ENCODE data around the gene AP1S3. TPM values are rescaled to one million over a fixed set of nuclear protein-coding genes. Genes with fewer than 3 reads are reported as not detected.

The AP1S3 gene
- total RNA-seq, 1 experiment from 2014 or later: 185 TPM

GRCh38 chr2:223854741-223855140, 17.4 kb upstream of the AP1S3 start:
- H2AFZ ChIP-seq (ENCODE audit: low read depth, low read length, poor library complexity, severe bottlenecking): no peak overlapping the region
- BruUV-seq (replicated peaks): no TSS peak
- no peaks in the 10 kb centered on the region for H3K79me2 ChIP-seq (ENCODE audit: insufficient read depth, low read length)
- RAD21 ChIA-PET (ENCODE audit: low non-redundant PET in 1 of 2, low total read pairs in 2 of 2, uncharacterized antibody in 2 of 2, unreplicated experiment in 2 of 2): no interaction called here
- H3K9ac ChIP-seq (ENCODE audit: low read length): no peak overlapping the region
- H3K9me2 ChIP-seq (ENCODE audit: insufficient read depth): no peaks in the 10 kb centered on the region
- ATAC-seq (no peak), DNase-seq (ENCODE audit: low read depth, low spot score) (no peak)
- POLR2A ChIA-PET: no interaction called here
- intact Hi-C loops (cut with micrococcal nuclease): no loop called here
- no peak overlapping the region for H3K4me3 ChIP-seq (replicated peaks in 1 of 2; ENCODE audit: low read depth in 1 of 2, low read length in 2 of 2)
- H3K4me2 ChIP-seq (ENCODE audit: low read length): no peak overlapping the region
- H3K36me3 ChIP-seq (ENCODE audit: control insufficient read depth in 1 of 2, insufficient read depth in 2 of 2, low read length in 2 of 2): no peaks in the 10 kb centered on the region
- peaks cover 34 to 40% of the 10 kb centered on the region in 2 experiments for H3K4me1 ChIP-seq (ENCODE audit: control insufficient read depth in 1 of 2, insufficient read depth in 2 of 2, low read length in 2 of 2)
- no peak overlapping the region for H3K27ac ChIP-seq (ENCODE audit: low read depth, low read length)
- TF ChIP-seq YY1 (IDR thresholded peaks at IDR 0.05; ENCODE audit: extremely low read depth, insufficient replicate concordance, low read depth, low read length) (no peak), TCF7L2 (IDR thresholded peaks at IDR 0.05; ENCODE audit: borderline replicate concordance, extremely low read depth, insufficient read depth, insufficient read length) (no peak), SP1 (IDR thresholded peaks at IDR 0.05; ENCODE audit: low read depth) (no peak), MAX (IDR thresholded peaks at IDR 0.05) (no peak), POLR2A (IDR thresholded peaks at IDR 0.05; ENCODE audit: borderline replicate concordance, extremely low read depth, insufficient read depth, insufficient read length) (no peak), POLR2AphosphoS5 (IDR thresholded peaks at IDR 0.05; ENCODE audit: low read depth, low read length) (no peak), EZH2phosphoT487 (IDR thresholded peaks at IDR 0.05; ENCODE audit: borderline replicate concordance) (no peak), SIN3A (IDR thresholded peaks at IDR 0.05; ENCODE audit: low read depth) (no peak), CEBPB (IDR thresholded peaks at IDR 0.05; ENCODE audit: low read depth) (no peak), ZBTB33 (IDR thresholded peaks at IDR 0.05; ENCODE audit: extremely low read depth, insufficient replicate concordance, low read length) (no peak), EGR1 (IDR thresholded peaks at IDR 0.05; ENCODE audit: low read depth) (no peak)
- no peaks in the 10 kb centered on the region for H4K20me1 ChIP-seq (ENCODE audit: insufficient read depth)
- H3K27me3 ChIP-seq (ENCODE audit: insufficient read depth, low read length): no peaks in the 10 kb centered on the region
- CTCF ChIA-PET: no interaction called here
- no peaks in the 10 kb centered on the region for H3K9me3 ChIP-seq (ENCODE audit: control insufficient read depth in 1 of 2, insufficient read depth in 1 of 2, low read depth in 1 of 2, low read length in 2 of 2)
